ENCODE data around the gene ITPR1. TPM values are rescaled to one million over a fixed set of nuclear protein-coding genes. Genes with fewer than 3 reads are reported as not detected.

ITPR1 gene
- total RNA-seq, 1 experiment from 2014 or later, result 48.5 TPM

- intact Hi-C loops (cut with micrococcal nuclease), result loop anchor here (1.0 to 5.0 kb wide), 3 partner anchors 73 to 229 kb away; partner anchors contain the start of gene ITPR1
- no TSS peak for BruUV-seq (replicated peaks)
- Histone ChIP-seq H3K9ac (ENCODE audit: low read length) (no peak overlapping the region; the same call in 1 of the 2 replicates), H3K27ac (ENCODE audit: low read length) (peak overlapping the region; percentile 87), H3K9me2 (replicated peaks; ENCODE audit: low read length) (no peaks in the 10 kb centered on the region), H2AFZ (ENCODE audit: low read length) (no peak overlapping the region), H3K36me3 (ENCODE audit: low read depth, low read length) (no peaks in the 10 kb centered on the region), H4K20me1 (ENCODE audit: low read length) (no peaks in the 10 kb centered on the region), H3K79me2 (ENCODE audit: low read length) (no peaks in the 10 kb centered on the region), H3K4me1 (ENCODE audit: insufficient read depth, low read length) (peaks cover 50% of the 10 kb centered on the region), H3F3A (ENCODE audit: low read length, unreplicated experiment) (peaks cover 5% of the 10 kb centered on the region), H3K9me3 (ENCODE audit: low read length) (no peaks in the 10 kb centered on the region), H3K4me2 (ENCODE audit: low read length) (peak overlapping the region; percentile 74), H3K4me3 (ENCODE audit: low read length) (peak overlapping the region; percentile 8; the same call in 1 of the 2 replicates), H3K27me3 (ENCODE audit: low read length) (no peaks in the 10 kb centered on the region)
- CTCF ChIA-PET, result interaction anchor here (1.5 kb wide), 1 partner anchor 215 kb away, joined by 3 read pairs; no protein-coding TSS in a partner anchor
- DNase-seq (peak; percentile 84), ATAC-seq (peak; percentile 82)
- TF ChIP-seq EZH2phosphoT487 (IDR thresholded peaks at IDR 0.05; ENCODE audit: borderline replicate concordance, low read length) (no peak), EZH2 (IDR thresholded peaks at IDR 0.05; ENCODE audit: low read length, unreplicated experiment) (no peak)
- TF ChIP-seq, protein P1, sequence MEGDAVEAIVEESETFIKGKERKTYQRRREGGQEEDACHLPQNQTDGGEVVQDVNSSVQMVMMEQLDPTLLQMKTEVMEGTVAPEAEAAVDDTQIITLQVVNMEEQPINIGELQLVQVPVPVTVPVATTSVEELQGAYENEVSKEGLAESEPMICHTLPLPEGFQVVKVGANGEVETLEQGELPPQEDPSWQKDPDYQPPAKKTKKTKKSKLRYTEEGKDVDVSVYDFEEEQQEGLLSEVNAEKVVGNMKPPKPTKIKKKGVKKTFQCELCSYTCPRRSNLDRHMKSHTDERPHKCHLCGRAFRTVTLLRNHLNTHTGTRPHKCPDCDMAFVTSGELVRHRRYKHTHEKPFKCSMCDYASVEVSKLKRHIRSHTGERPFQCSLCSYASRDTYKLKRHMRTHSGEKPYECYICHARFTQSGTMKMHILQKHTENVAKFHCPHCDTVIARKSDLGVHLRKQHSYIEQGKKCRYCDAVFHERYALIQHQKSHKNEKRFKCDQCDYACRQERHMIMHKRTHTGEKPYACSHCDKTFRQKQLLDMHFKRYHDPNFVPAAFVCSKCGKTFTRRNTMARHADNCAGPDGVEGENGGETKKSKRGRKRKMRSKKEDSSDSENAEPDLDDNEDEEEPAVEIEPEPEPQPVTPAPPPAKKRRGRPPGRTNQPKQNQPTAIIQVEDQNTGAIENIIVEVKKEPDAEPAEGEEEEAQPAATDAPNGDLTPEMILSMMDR (conservative IDR thresholded peaks at IDR 0.05; ENCODE audit: low read depth, low read length), result no peak
- POLR2A ChIA-PET (ENCODE audit: unreplicated experiment), result interaction anchor here (0.6 kb wide), 1 partner anchor 461 kb away, joined by 13 read pairs; no protein-coding TSS in a partner anchor
These were observed 72.8 kb downstream of the ITPR1 start for GRCh38 chr3:4565809-4566501.

DNA sequence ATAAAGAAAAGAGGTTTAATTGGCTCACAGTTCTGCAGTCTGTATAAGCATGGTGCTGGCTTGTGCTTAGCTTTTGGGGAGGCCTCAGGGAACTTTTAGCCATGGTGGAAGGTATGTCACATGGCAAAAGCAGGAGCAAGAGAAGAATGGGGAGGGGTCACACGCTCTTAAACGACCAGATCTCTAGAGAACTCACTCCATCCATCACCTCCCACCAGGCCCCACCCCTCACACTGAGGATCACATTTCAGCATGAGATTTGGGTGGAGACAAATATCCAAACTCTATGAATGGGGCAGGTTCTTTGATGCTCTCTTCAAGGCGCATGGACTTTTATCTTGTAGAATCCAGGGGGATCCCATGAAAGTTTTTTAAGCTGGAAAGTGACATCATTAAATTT, 75.7 kb downstream of the ITPR1 start:
- TF ChIP-seq EZH2 (IDR thresholded peaks at IDR 0.05; ENCODE audit: low read length, unreplicated experiment), result no peak
- TF ChIP-seq, protein P1 (conservative IDR thresholded peaks at IDR 0.05; ENCODE audit: low read depth, low read length), result no peak
- TF ChIP-seq EZH2phosphoT487 (IDR thresholded peaks at IDR 0.05; ENCODE audit: borderline replicate concordance, low read length), result no peak
- no peak for DNase-seq
- H3K9me2 ChIP-seq (replicated peaks; ENCODE audit: low read length), result no peaks in the 10 kb centered on the region

More for the DNA sequence above, 75.7 kb downstream of the ITPR1 start:
- no peaks in the 10 kb centered on the region for H3K36me3 ChIP-seq (ENCODE audit: low read depth, low read length)
- ChIA-PET CTCF (no interaction called here), POLR2A (ENCODE audit: unreplicated experiment) (no interaction called here)
- intact Hi-C loops (cut with micrococcal nuclease), result loop anchor here (5.0 kb wide), 2 partner anchors 217 to 232 kb away; no protein-coding TSS in a partner anchor
- H3K4me3 ChIP-seq (ENCODE audit: low read length), result no peak overlapping the region
- H4K20me1 ChIP-seq (ENCODE audit: low read length), result no peaks in the 10 kb centered on the region
- H2AFZ ChIP-seq (ENCODE audit: low read length), result no peak overlapping the region
- peaks cover 5% of the 10 kb centered on the region for H3F3A ChIP-seq (ENCODE audit: low read length, unreplicated experiment)
- no peak for ATAC-seq
- no TSS peak for BruUV-seq (replicated peaks)
- H3K4me1 ChIP-seq (ENCODE audit: insufficient read depth, low read length), result peaks cover 34% of the 10 kb centered on the region
- H3K9me3 ChIP-seq (ENCODE audit: low read length), result no peaks in the 10 kb centered on the region
- no peak overlapping the region for H3K27ac ChIP-seq (ENCODE audit: low read length)
- no peaks in the 10 kb centered on the region for H3K79me2 ChIP-seq (ENCODE audit: low read length)
- no peaks in the 10 kb centered on the region for H3K27me3 ChIP-seq (ENCODE audit: low read length)
- H3K4me2 ChIP-seq (ENCODE audit: low read length), result no peak overlapping the region
- H3K9ac ChIP-seq (ENCODE audit: low read length), result no peak overlapping the region
